ENCODE measurements around the gene NAV3.

DNA sequence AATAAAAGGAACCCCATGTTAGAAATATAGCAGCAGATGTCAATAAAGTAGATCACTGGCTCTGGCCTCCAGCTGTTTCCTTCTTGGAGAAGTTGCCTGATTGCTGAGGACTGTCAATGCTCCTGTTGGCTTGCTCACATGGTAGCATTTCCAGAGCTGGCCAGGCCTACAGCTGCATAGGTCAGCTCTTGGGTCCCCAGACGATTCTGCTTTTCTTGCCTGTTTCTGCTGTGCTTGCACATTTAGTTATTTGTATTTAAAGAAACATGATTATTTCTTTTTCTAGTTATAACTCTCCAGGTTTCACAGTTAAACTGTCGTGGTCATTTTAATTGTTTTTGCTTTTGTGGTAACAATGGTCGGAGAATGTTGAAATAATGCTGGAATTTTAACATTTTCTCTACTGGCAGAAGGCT lies 7.2 kb downstream of the NAV3 start:
- TF ChIP-seq CTCF (IDR thresholded peaks at IDR 0.05; ENCODE audit: low read length) (no peak), EZH2 (optimal IDR thresholded peaks at IDR 0.05; ENCODE audit: low read depth, low read length) (no peak), EZH2phosphoT487 (IDR thresholded peaks at IDR 0.05; ENCODE audit: low read length) (no peak)
